ENCODE data around the gene CNDP1.

CNDP1 gene

GRCh38 chr18:74506448-74507084 is 27.7 kb upstream of the CNDP1 start:
- DNase-seq (ENCODE audit: extremely low read depth in 1 of 2, low read depth in 1 of 2) = no peak

- DNase-seq (ENCODE audit: extremely low read depth in 1 of 2, low read depth in 1 of 2) = no peak
Observed at GRCh38 chr18:74507097-74507881, 27.0 kb upstream of the CNDP1 start.

DNA sequence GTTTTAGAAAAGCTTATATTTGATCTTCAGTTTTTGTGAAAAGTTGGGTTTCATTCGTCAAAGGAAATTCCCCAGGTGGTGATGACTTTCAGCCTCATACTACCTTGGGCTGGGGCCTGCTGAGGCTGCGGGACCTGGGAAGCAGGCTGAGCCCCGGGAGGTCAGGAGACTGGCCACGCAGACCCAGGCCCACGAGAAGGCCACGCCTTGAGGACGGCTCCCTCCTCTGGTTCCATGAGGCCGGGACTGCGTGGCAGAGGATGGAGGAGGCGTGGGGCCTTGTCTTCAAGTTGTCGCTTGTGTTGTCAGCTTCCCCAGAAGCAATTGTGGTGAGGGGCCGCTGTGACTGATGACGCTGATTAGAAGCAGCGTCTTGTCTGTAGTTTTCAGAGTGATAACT is 26.4 kb upstream of the CNDP1 start:
- no peak for DNase-seq (ENCODE audit: extremely low read depth in 1 of 2, low read depth in 1 of 2)

- DNase-seq (ENCODE audit: extremely low read depth in 1 of 2, low read depth in 1 of 2) = no peak
Observed at GRCh38 chr18:74508366-74508765, 25.9 kb upstream of the CNDP1 start.

GRCh38 chr18:74508821-74509225 is 25.5 kb upstream of the CNDP1 start:
- DNase-seq (ENCODE audit: extremely low read depth in 1 of 2, low read depth in 1 of 2) = no peak

- DNase-seq (ENCODE audit: extremely low read depth in 1 of 2, low read depth in 1 of 2) = no peak
Observed at GRCh38 chr18:74509856-74510769, 24.2 kb upstream of the CNDP1 start.

DNA sequence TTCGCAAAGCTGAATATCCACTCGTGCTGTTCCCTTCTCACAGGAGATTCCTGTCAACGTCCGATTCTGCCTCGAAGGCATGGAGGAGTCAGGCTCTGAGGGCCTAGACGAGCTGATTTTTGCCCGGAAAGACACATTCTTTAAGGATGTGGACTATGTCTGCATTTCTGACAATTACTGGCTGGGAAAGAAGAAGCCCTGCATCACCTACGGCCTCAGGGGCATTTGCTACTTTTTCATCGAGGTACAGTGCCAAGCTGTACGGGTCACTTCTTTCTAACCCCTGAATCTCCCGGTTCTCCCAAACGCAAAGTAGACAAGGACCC is 23.6 kb upstream of the CNDP1 start:
- DNase-seq (ENCODE audit: extremely low read depth in 1 of 2, low read depth in 1 of 2) = no peak

- no peak for DNase-seq (ENCODE audit: extremely low read depth in 1 of 2, low read depth in 1 of 2)
Observed at GRCh38 chr18:74511823-74512222, 22.5 kb upstream of the CNDP1 start.

DNA sequence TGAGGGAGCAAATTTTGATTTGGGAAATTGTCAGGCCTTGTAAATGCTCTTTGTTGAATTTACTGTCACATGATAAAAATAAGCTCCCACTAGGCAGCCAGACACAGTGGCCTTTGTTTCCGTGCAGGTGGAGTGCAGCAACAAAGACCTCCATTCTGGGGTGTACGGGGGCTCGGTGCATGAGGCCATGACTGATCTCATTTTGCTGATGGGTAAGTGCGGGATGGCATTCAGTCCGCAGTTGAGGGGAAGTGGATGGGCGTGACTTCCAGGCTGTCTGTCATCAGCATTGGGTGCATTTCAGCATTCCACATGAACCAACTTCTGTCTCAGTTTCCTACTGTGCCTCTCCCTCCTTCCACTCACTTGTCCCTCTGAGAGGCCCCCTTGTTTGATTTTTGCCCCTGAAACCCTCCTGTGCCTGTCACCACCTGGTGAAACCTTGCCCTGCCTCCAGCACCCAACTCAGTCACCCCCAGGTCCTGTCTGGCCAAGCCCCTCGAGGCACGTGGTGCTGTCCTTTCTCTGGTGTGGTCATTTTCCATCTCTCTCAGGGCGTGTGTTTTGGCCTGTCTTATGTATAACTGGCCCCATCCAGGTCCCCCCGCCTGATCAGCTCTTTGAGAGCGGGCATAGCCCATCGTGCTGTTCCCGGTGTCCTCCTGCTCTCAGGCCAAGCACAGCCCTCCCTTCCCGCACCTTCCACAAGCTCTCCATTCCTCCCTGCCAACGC is 21.8 kb upstream of the CNDP1 start:
- no peak for DNase-seq (ENCODE audit: extremely low read depth in 1 of 2, low read depth in 1 of 2)

GRCh38 chr18:74513149-74513882 is 21.0 kb upstream of the CNDP1 start:
- DNase-seq (ENCODE audit: extremely low read depth in 1 of 2, low read depth in 1 of 2) = no peak

DNA sequence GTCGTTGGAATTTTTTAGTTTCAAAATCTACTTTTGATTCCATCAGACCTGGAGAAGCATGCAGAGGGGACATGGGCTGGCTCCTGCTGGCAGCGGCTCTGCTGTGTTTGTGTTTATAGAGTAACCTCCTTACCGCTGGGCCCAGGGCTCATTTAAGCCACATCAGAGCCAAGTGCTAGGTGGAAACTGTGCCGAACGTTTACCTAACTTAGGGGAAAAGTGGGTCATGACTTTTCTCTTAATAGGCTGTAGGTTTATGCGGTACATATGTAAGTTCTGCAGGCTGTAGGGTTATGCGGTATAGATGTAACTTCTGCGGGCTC is 20.5 kb upstream of the CNDP1 start:
- no peak for DNase-seq (ENCODE audit: extremely low read depth in 1 of 2, low read depth in 1 of 2)

- DNase-seq (ENCODE audit: extremely low read depth in 1 of 2, low read depth in 1 of 2) = no peak
Observed at GRCh38 chr18:74514860-74515495, 19.3 kb upstream of the CNDP1 start.

DNA sequence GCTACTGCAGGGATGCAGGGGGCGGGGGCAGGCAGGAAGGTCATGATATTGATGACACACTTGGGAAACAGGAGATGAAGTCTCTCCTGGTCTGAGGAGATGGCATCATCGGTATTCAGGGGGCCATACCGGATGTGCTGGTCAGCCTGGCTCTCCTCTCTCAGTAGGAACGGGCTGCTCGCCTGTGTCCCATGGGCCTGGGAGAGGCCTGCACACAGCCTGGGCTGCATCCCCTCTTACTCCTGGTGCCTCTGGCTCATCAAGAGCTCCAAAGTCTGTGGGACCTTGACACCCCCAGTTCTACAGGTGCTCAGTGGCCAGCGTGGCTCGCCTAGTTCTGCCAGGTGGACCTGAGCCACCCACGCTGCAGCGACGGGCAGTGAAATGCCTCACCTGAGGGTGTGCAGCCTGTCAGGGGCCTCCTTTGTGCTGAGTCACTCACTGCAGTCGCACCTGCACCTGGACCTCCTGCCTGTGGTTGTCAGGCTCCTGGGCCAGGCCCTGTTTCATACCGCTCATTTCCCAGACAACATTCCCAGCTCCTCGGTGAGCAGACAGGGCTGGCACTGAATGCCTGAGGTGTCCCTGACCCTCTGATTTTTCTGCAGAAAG is 18.6 kb upstream of the CNDP1 start:
- no peak for DNase-seq (ENCODE audit: extremely low read depth in 1 of 2, low read depth in 1 of 2)

GRCh38 chr18:74516271-74517235 is 17.7 kb upstream of the CNDP1 start:
- no peak for DNase-seq (ENCODE audit: extremely low read depth in 1 of 2, low read depth in 1 of 2)

DNA sequence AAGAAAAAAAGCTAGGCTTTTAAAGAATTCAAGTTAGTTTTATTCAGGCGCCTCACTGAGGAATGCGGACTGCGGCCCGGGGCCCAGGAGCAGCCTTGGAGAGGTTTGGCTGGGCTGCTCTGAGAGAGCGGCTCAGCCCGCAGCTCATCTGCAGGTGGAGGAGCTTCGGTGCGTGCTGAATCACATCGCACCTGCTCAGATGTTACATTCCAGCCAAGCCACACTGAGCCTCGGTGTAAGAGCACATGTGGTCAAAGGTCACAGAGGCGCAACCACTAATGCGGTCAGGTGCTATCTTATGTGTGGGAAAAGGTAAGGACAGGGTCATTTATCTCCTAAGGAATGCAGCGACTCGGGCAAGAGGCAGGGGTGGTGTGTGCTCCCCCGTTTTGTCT is 17.1 kb upstream of the CNDP1 start:
- DNase-seq (ENCODE audit: extremely low read depth in 1 of 2, low read depth in 1 of 2) = no peak

- no peak for DNase-seq (ENCODE audit: extremely low read depth in 1 of 2, low read depth in 1 of 2)
Observed at GRCh38 chr18:74518456-74519295, 15.6 kb upstream of the CNDP1 start.

DNA sequence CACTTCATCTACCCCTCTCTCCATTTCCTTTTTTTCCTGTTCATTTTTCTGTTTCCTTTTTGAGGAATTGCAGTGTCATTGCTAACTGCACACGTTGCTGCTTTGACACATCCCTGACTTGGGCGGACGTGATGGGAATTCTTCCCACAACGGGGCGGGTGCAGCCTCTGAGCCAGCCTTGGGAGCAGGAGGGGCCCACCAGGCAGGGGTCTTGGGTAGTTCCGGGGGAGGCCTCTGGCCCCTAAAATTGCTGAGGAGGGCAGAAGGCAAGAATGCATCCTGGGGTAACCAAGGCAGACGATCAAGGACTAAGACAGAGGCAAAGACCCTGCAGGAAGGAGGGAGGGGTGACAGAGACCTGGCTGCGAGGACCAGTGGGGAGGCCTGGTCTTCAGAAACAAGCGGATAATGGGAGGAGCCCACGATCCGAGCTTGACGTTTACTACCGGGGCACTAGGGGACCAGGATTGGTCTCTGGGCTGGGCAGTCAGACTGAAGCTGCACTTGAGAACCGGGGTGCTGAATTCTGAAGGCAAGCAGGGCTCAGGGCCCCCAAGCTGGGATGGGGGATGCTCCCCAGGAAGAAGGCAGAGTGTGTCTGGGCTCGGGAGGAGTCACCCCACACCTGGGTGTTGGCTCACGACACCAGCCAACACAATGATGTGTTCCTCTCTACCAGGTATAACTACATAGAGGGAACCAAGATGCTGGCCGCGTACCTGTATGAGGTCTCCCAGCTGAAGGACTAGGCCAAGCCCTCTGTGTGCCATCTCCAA is 14.8 kb upstream of the CNDP1 start:
- no peak for DNase-seq (ENCODE audit: extremely low read depth in 1 of 2, low read depth in 1 of 2)

Data from stimulated activated CD8-positive, alpha-beta memory T cell treated with anti-CD3 and anti-CD28 coated beads, Interleukin-7, amount 100 ng/mL, for 48 hours (primary cell).